ENCODE data around the gene SRRM1. TPM values are rescaled to one million over a fixed set of nuclear protein-coding genes. Genes with fewer than 3 reads are reported as not detected.

SRRM1 gene
- total RNA-seq, 1 donor from 2014 or later = 79.3 TPM

GRCh38 chr1:24606296-24606605, 36.9 kb upstream of the SRRM1 start:
- no peak for DNase-seq (ENCODE audit: low read depth)
- TF ChIP-seq, protein P1, sequence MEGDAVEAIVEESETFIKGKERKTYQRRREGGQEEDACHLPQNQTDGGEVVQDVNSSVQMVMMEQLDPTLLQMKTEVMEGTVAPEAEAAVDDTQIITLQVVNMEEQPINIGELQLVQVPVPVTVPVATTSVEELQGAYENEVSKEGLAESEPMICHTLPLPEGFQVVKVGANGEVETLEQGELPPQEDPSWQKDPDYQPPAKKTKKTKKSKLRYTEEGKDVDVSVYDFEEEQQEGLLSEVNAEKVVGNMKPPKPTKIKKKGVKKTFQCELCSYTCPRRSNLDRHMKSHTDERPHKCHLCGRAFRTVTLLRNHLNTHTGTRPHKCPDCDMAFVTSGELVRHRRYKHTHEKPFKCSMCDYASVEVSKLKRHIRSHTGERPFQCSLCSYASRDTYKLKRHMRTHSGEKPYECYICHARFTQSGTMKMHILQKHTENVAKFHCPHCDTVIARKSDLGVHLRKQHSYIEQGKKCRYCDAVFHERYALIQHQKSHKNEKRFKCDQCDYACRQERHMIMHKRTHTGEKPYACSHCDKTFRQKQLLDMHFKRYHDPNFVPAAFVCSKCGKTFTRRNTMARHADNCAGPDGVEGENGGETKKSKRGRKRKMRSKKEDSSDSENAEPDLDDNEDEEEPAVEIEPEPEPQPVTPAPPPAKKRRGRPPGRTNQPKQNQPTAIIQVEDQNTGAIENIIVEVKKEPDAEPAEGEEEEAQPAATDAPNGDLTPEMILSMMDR (conservative IDR thresholded peaks at IDR 0.05; ENCODE audit: low read depth, low read length) = no peak
- no peak overlapping the region for H3K4me3 ChIP-seq (ENCODE audit: low read depth, low read length)

DNA sequence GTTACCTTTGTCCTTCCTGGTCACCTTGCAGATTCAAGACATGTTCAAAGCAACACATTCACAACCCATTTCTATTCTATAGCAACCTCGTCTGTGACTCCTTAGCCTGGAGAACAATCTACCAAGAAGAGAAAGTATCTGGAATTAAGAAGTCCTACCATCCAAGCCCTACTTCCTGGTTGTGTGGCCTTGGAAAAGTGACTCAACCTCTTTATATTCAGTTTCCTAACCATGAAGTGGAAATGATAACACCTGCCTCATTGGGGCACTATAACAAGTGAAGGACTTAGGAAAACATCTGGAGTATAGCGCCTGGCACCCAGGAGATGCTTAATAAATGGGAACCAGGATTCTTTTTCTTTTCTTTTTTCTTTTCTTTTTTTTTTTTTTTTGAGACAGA, 36.5 kb upstream of the SRRM1 start:
- no peak overlapping the region for H3K4me3 ChIP-seq (ENCODE audit: low read depth, low read length)
- TF ChIP-seq, protein P1 (conservative IDR thresholded peaks at IDR 0.05; ENCODE audit: low read depth, low read length) = no peak
- DNase-seq (ENCODE audit: low read depth) = no peak

DNA sequence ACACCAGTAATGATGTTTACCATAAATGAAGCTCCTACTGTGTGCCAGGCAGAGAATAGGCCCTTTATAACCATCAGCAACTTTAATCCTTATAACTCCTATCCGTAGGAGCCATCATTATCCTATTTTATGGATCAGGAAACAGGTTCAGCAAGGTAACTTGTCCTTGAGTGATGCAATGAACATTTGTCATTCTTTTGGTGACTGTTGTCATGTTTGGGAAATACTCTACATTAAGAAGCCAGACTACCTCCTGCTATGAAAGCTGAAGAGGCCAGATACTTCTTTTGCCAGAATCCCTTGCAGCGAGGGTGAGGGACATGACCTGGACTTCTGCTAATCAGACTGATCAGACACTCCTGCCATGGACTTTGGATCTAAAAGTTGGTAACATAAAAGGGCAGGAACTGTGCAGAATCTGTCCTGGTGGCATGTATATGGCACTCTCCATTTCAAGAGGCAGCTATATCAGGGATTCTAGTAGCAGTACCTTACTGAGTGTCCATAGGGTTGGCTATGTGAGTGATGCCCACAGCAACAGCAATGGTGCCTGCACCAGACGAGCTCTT, 33.1 kb upstream of the SRRM1 start:
- TF ChIP-seq, protein P1 (conservative IDR thresholded peaks at IDR 0.05; ENCODE audit: low read depth, low read length) = no peak
- H3K4me3 ChIP-seq (ENCODE audit: low read depth, low read length) = no peak overlapping the region
- no peak for DNase-seq (ENCODE audit: low read depth)

DNA sequence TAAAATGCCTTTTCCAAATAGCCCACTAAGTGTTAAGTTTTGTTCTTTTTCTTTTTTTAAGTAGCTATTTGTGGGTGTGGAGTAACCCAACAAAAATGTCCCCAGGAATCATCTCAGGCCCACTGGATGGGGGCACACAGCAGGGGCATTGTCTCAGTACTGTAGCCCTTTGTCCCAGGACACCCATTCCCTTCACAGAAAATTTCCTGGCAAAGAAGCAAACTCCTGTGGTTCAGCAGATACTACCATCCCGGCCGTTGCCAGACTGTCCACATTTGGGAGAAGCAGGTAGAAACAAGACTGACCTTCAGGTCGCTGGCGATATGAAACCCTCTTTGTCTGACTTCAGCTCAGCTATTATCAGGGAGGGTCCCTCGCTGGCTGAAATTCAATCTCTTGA, 23.7 kb upstream of the SRRM1 start:
- H3K4me3 ChIP-seq (ENCODE audit: low read depth, low read length) = no peak overlapping the region
- DNase-seq (ENCODE audit: low read depth) = no peak
- TF ChIP-seq, protein P1 (conservative IDR thresholded peaks at IDR 0.05; ENCODE audit: low read depth, low read length) = no peak

- DNase-seq (ENCODE audit: low read depth) = no peak
- TF ChIP-seq, protein P1 (conservative IDR thresholded peaks at IDR 0.05; ENCODE audit: low read depth, low read length) = no peak
- H3K4me3 ChIP-seq (ENCODE audit: low read depth, low read length) = no peak overlapping the region
Measured at GRCh38 chr1:24620678-24621077, 22.4 kb upstream of the SRRM1 start.

- TF ChIP-seq, protein P1 (conservative IDR thresholded peaks at IDR 0.05; ENCODE audit: low read depth, low read length) = no peak
- H3K4me3 ChIP-seq (ENCODE audit: low read depth, low read length) = no peak overlapping the region
- no peak for DNase-seq (ENCODE audit: low read depth)
Measured at GRCh38 chr1:24621121-24621520, 22.0 kb upstream of the SRRM1 start.

DNA sequence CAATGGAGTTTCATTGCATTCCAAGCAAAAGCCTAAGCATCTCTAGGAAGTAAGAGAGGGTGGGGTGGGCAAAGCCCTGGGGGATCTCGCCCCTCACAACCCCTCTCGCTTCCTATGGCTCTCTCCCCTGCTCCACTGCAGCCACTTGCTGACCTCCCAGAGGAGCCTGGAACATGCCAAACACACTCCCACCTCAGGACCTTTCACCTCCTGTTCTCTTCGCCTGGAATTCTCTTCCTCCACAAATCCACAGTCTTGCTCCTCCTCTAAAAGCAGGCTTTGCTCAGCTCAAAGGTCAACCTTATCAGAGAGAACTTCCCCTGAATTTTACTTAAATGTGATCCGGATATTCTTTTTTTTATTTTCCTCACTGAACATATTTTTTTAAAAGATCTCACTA, 20.9 kb upstream of the SRRM1 start:
- TF ChIP-seq, protein P1 (conservative IDR thresholded peaks at IDR 0.05; ENCODE audit: low read depth, low read length) = no peak
- H3K4me3 ChIP-seq (ENCODE audit: low read depth, low read length) = no peak overlapping the region
- no peak for DNase-seq (ENCODE audit: low read depth)

Measured in epithelial cell of proximal tubule (primary cell).